MCF 10A (cell line): ENCODE data around the gene EVI2B. TPM values are rescaled to one million over a fixed set of nuclear protein-coding genes. Genes with fewer than 3 reads are reported as not detected.

Source experiments
- BruUV-seq: library from RNA; stranded (reverse); fragments of 400-500 nt; replicated peaks from 2 replicates; lab custom pipeline; 2021; lab: Mats Ljungman, UMichigan
- CTCF ChIA-PET: fragments of 300-600 bp; sonication (Branson Sonifier 250); formaldehyde crosslinking; extraction: SDS; loops from one replicate; lab custom pipeline; 2021; ENCODE audit warnings: antibody characterized with exemption, inconsistent platforms; lab: Yijun Ruan, JAX
- POLR2A ChIA-PET: fragments of 300-600, 350-650 bp; sonication (Branson Sonifier 250); formaldehyde crosslinking; extraction: SDS; loops from one replicate; lab custom pipeline; 2020; ENCODE audit warnings: antibody characterized with exemption, inconsistent platforms; lab: Yijun Ruan, JAX
- DNase-seq: peaks from one replicate; pipeline ENCODE4 v3.0.0-alpha.2; 2018; ENCODE audit not compliant: unreplicated experiment
- H3K27ac Mint-ChIP-seq: one replicate; pipeline ENCODE4 v1.8.0; 2022; ENCODE audit warnings: mild to moderate bottlenecking, low read depth, mixed read lengths; ENCODE audit not compliant: unreplicated experiment
- H3K27me3 Mint-ChIP-seq: one replicate; pipeline ENCODE4 v1.8.0; 2022; ENCODE audit warnings: mixed read lengths; ENCODE audit not compliant: insufficient read depth, unreplicated experiment
- H3K36me3 Mint-ChIP-seq: one replicate; pipeline ENCODE4 v1.8.0; 2022; ENCODE audit warnings: mild to moderate bottlenecking, moderate library complexity, mixed read lengths; ENCODE audit not compliant: insufficient read depth, unreplicated experiment
- H3K4me1 Mint-ChIP-seq: one replicate; pipeline ENCODE4 v1.8.0; 2022; ENCODE audit warnings: mixed read lengths; ENCODE audit not compliant: insufficient read depth, unreplicated experiment
- H3K4me3 Mint-ChIP-seq: one replicate; pipeline ENCODE4 v1.8.0; 2022; ENCODE audit warnings: mild to moderate bottlenecking, moderate library complexity, mixed read lengths; ENCODE audit not compliant: unreplicated experiment
- H3K9me3 Mint-ChIP-seq: one replicate; pipeline ENCODE4 v1.8.0; 2022; ENCODE audit warnings: mixed read lengths; ENCODE audit not compliant: unreplicated experiment
- intact Hi-C: fragments of 100-400 bp; cut with micrococcal nuclease; formaldehyde crosslinking; loops from 2 replicates; pipeline ENCODE4 v1.14.1; 2022
- total RNA-seq: library from RNA; stranded (reverse); gene quantifications from 2 replicates; pipeline ENCODE4 v1.2.3, GENCODE V29; 2022
- TF ChIP-seq, protein P1 (sequence below): fragments of 200-600 bp; IDR thresholded peaks from one replicate; pipeline ENCODE4 v1.8.0; 2022; ENCODE audit warnings: antibody characterized with exemption, mild to moderate bottlenecking; ENCODE audit not compliant: unreplicated experiment

The EVI2B gene
- total RNA-seq, 1 experiment from 2014 or later: 3.6 TPM

- H3K27ac Mint-ChIP-seq: no peak overlapping the region
- no peaks in the 10 kb centered on the region for H3K9me3 Mint-ChIP-seq
- BruUV-seq: no TSS peak
- CTCF ChIA-PET: no interaction called here
- no peak overlapping the region for H3K4me3 Mint-ChIP-seq
- peaks cover 19% of the 10 kb centered on the region for H3K4me1 Mint-ChIP-seq
- TF ChIP-seq, protein P1, sequence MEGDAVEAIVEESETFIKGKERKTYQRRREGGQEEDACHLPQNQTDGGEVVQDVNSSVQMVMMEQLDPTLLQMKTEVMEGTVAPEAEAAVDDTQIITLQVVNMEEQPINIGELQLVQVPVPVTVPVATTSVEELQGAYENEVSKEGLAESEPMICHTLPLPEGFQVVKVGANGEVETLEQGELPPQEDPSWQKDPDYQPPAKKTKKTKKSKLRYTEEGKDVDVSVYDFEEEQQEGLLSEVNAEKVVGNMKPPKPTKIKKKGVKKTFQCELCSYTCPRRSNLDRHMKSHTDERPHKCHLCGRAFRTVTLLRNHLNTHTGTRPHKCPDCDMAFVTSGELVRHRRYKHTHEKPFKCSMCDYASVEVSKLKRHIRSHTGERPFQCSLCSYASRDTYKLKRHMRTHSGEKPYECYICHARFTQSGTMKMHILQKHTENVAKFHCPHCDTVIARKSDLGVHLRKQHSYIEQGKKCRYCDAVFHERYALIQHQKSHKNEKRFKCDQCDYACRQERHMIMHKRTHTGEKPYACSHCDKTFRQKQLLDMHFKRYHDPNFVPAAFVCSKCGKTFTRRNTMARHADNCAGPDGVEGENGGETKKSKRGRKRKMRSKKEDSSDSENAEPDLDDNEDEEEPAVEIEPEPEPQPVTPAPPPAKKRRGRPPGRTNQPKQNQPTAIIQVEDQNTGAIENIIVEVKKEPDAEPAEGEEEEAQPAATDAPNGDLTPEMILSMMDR: no peak
- intact Hi-C loops: no loop called here
- H3K27me3 Mint-ChIP-seq: no peaks in the 10 kb centered on the region
- POLR2A ChIA-PET: interaction anchor here (1.6 kb wide), 2 partner anchors 11 to 54 kb away, joined by 3 to 8 read pairs; no protein-coding TSS in a partner anchor
- peaks cover 12% of the 10 kb centered on the region for H3K36me3 Mint-ChIP-seq
- no peak for DNase-seq
Observed at GRCh38 chr17:31286587-31286986, 27.3 kb downstream of the EVI2B start.

GRCh38 chr17:31283841-31284240 is 30.0 kb downstream of the EVI2B start:
- POLR2A ChIA-PET: interaction anchor here (0.7 to 1.5 kb wide), 3 partner anchors 9 to 15 kb away, joined by 3 to 5 read pairs (median 3); no protein-coding TSS in a partner anchor
- no peaks in the 10 kb centered on the region for H3K27me3 Mint-ChIP-seq
- H3K4me1 Mint-ChIP-seq: peaks cover 2% of the 10 kb centered on the region
- no TSS peak for BruUV-seq
- CTCF ChIA-PET: no interaction called here
- intact Hi-C loops: no loop called here
- H3K9me3 Mint-ChIP-seq: no peaks in the 10 kb centered on the region
- no peak overlapping the region for H3K27ac Mint-ChIP-seq
- no peak overlapping the region for H3K4me3 Mint-ChIP-seq
- peaks cover 26% of the 10 kb centered on the region for H3K36me3 Mint-ChIP-seq
- no peak for DNase-seq
- TF ChIP-seq, protein P1: no peak

GRCh38 chr17:31281061-31281460 is 32.8 kb downstream of the EVI2B start:
- no TSS peak for BruUV-seq
- intact Hi-C loops: no loop called here
- ChIA-PET CTCF (no interaction called here), POLR2A (interaction anchor here (0.9 to 1.2 kb wide), 3 partner anchors 9 to 55 kb away, joined by 3 to 4 read pairs (median 3); no protein-coding TSS in a partner anchor)
- no peaks in the 10 kb centered on the region for H3K27me3 Mint-ChIP-seq
- H3K9me3 Mint-ChIP-seq: no peaks in the 10 kb centered on the region
- no peak overlapping the region for H3K4me3 Mint-ChIP-seq
- no peak overlapping the region for H3K27ac Mint-ChIP-seq
- TF ChIP-seq, protein P1: no peak
- H3K36me3 Mint-ChIP-seq: peaks cover 46% of the 10 kb centered on the region
- H3K4me1 Mint-ChIP-seq: no peaks in the 10 kb centered on the region
- DNase-seq: no peak

DNA sequence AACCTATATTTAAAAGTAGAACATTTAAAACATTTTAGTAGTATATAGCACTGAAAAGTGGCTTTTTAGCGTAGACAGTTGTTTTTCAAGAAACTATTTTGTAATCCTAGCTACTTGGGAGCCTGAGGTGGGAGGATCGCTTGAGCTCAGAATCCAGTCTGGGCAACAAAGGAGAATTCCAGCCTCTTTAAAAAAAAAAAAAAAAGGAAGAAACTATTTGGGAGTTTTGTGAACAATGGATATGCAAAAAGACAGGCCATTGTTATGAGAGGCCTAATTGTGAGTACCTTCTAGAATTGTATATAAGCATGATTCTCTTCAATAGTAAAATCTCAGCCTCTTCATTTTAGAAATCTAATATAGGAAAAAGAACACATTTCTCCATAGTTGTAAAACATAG is 34.5 kb downstream of the EVI2B start:
- H3K36me3 Mint-ChIP-seq: peaks cover 49% of the 10 kb centered on the region
- no peaks in the 10 kb centered on the region for H3K27me3 Mint-ChIP-seq
- POLR2A ChIA-PET: interaction anchor here (0.6 kb wide), 1 partner anchor 19 kb away, joined by 3 read pairs; no protein-coding TSS in a partner anchor
- no peak for DNase-seq
- H3K4me1 Mint-ChIP-seq: peaks cover 9% of the 10 kb centered on the region
- H3K27ac Mint-ChIP-seq: no peak overlapping the region
- no TSS peak for BruUV-seq
- H3K9me3 Mint-ChIP-seq: no peaks in the 10 kb centered on the region
- no peak overlapping the region for H3K4me3 Mint-ChIP-seq
- TF ChIP-seq, protein P1: no peak
- CTCF ChIA-PET: no interaction called here
- intact Hi-C loops: no loop called here
